ENCODE results near the gene ELOVL5.

DNA sequence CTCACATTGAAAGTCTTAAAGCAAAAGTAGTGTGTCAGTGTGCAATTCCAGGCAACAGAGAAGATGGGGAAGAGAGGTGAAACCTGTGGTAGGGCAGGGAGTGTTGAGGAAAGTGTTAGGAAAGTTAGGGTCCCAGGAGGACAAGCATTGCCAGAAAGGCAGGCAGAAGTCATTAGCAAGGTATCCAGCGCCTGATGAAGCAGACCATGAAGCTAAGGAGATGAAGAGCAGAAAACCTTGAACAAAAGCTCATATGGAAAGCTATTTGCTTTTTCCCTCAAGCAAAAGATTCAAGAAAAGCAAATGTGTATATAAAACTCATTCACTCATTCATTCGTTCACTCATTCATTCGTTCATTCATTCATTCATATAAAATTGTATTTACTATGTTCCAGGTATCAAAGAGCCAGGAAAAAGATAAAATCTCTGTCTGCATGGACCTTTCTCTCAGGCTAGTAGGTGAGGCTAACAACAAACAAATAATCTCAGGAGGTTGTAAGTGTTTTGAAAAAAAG, 96.5 kb downstream of the ELOVL5 start:
- TF ChIP-seq POLR2AphosphoS5 (IDR thresholded peaks at IDR 0.05), result no peak
- TF ChIP-seq, protein P1, sequence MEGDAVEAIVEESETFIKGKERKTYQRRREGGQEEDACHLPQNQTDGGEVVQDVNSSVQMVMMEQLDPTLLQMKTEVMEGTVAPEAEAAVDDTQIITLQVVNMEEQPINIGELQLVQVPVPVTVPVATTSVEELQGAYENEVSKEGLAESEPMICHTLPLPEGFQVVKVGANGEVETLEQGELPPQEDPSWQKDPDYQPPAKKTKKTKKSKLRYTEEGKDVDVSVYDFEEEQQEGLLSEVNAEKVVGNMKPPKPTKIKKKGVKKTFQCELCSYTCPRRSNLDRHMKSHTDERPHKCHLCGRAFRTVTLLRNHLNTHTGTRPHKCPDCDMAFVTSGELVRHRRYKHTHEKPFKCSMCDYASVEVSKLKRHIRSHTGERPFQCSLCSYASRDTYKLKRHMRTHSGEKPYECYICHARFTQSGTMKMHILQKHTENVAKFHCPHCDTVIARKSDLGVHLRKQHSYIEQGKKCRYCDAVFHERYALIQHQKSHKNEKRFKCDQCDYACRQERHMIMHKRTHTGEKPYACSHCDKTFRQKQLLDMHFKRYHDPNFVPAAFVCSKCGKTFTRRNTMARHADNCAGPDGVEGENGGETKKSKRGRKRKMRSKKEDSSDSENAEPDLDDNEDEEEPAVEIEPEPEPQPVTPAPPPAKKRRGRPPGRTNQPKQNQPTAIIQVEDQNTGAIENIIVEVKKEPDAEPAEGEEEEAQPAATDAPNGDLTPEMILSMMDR (IDR thresholded peaks at IDR 0.05; ENCODE audit: poor library complexity, severe bottlenecking), result no peak
- TF ChIP-seq SMC3 (conservative IDR thresholded peaks at IDR 0.05; ENCODE audit: poor library complexity), result no peak
- TF ChIP-seq, protein P2, sequence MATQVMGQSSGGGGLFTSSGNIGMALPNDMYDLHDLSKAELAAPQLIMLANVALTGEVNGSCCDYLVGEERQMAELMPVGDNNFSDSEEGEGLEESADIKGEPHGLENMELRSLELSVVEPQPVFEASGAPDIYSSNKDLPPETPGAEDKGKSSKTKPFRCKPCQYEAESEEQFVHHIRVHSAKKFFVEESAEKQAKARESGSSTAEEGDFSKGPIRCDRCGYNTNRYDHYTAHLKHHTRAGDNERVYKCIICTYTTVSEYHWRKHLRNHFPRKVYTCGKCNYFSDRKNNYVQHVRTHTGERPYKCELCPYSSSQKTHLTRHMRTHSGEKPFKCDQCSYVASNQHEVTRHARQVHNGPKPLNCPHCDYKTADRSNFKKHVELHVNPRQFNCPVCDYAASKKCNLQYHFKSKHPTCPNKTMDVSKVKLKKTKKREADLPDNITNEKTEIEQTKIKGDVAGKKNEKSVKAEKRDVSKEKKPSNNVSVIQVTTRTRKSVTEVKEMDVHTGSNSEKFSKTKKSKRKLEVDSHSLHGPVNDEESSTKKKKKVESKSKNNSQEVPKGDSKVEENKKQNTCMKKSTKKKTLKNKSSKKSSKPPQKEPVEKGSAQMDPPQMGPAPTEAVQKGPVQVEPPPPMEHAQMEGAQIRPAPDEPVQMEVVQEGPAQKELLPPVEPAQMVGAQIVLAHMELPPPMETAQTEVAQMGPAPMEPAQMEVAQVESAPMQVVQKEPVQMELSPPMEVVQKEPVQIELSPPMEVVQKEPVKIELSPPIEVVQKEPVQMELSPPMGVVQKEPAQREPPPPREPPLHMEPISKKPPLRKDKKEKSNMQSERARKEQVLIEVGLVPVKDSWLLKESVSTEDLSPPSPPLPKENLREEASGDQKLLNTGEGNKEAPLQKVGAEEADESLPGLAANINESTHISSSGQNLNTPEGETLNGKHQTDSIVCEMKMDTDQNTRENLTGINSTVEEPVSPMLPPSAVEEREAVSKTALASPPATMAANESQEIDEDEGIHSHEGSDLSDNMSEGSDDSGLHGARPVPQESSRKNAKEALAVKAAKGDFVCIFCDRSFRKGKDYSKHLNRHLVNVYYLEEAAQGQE (IDR thresholded peaks at IDR 0.05; ENCODE audit: borderline replicate concordance), result no peak
- no peak for TF ChIP-seq EZH2 (IDR thresholded peaks at IDR 0.05; ENCODE audit: borderline replicate concordance, insufficient read depth, low read length, poor library complexity, severe bottlenecking)
- TF ChIP-seq TAF1 (IDR thresholded peaks at IDR 0.05; ENCODE audit: low read depth), result no peak

All from neural cell (in vitro differentiated cells).